GM20000 (cell line): ENCODE data around the gene KIAA0825.

Source experiments
- DNase-seq: peaks from one replicate; pipeline ENCODE4 v3.0.0; 2012; ENCODE audit warnings: low spot score
- TF ChIP-seq, protein P1 (sequence below): IDR thresholded peaks from 2 replicates; pipeline ENCODE4 v1.5.1; 2012; ENCODE audit warnings: mild to moderate bottlenecking, control low read depth; ENCODE audit errors: extremely low read depth, missing control alignments

KIAA0825 gene

DNA sequence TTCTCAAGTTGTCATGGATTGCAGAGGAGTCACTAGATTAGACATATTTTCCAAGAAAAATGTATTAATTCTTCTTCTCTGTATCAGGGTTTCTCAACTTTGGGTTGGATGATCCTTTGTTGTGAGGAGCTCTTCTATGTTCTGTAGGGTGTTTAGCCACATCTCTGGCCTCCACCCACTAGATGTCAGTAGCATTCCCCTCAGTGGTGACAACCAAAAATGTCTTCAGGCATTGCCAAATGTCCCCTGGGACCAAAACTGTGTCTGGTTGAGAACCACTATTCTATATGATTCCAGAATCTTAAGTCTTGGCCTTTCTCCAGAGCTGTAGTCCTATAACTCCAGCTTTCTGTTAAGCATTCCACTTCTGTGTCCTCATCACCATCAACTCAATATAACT lies 220.9 kb downstream of the KIAA0825 start:
- TF ChIP-seq, protein P1, sequence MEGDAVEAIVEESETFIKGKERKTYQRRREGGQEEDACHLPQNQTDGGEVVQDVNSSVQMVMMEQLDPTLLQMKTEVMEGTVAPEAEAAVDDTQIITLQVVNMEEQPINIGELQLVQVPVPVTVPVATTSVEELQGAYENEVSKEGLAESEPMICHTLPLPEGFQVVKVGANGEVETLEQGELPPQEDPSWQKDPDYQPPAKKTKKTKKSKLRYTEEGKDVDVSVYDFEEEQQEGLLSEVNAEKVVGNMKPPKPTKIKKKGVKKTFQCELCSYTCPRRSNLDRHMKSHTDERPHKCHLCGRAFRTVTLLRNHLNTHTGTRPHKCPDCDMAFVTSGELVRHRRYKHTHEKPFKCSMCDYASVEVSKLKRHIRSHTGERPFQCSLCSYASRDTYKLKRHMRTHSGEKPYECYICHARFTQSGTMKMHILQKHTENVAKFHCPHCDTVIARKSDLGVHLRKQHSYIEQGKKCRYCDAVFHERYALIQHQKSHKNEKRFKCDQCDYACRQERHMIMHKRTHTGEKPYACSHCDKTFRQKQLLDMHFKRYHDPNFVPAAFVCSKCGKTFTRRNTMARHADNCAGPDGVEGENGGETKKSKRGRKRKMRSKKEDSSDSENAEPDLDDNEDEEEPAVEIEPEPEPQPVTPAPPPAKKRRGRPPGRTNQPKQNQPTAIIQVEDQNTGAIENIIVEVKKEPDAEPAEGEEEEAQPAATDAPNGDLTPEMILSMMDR: no peak
- DNase-seq: no peak

DNA sequence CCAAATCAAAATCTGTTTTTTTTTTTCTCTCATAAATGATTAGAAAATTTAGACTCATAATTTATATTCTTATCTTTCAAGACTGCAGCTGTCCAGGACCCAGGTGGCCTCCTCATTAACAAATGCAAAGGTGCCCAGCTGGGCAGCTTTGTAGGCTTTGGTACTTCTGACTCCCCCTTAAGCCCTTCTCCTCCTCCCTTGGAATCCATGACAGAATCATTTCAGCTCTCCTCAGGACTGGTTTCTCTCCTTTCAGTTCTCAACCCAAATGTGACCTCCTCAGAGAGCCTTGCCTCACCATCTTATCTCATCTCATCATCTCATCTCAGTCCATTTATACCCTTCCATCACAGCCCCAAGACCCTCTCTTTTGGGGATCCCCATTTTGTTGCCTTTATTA lies 221.7 kb downstream of the KIAA0825 start:
- no peak for DNase-seq
- TF ChIP-seq, protein P1: no peak

DNA sequence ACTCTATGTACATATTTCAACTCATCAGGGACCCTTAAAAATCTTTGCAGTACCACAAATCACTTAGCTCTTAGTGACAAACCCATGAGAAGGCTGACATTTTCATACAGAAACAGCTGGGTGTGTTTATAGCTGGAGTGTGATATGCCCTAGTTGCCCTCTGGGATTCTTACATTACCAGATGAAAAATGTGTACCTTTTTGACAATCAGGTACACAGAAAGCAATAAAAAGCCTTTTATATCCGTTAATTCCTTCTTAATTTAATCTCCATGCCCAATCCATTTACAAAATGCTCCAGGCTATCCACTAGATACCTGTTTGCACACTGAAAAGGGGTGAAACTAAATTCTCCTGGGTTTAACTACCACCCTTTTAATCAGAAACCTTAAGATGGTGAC lies 222.9 kb downstream of the KIAA0825 start:
- DNase-seq: no peak
- TF ChIP-seq, protein P1: no peak

DNA sequence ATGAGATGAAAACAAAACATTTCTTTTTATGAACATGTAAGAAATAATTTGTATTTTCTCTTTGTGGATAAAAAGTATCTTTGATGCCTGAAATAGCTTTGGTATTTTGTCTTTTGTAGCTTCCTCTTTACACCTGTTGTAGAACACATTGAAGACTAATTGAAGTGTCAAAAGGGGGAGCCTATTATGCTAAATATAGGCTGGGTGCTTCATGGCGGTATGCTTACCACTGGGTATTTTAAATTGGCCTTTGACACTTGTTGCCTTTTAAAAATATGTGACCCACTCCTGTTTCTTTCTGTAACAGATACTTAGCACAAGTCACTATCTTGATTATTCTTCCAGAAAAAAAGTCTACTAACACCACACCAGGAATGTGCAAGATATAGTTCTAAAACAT lies 226.4 kb downstream of the KIAA0825 start:
- no peak for DNase-seq
- TF ChIP-seq, protein P1: no peak

DNA sequence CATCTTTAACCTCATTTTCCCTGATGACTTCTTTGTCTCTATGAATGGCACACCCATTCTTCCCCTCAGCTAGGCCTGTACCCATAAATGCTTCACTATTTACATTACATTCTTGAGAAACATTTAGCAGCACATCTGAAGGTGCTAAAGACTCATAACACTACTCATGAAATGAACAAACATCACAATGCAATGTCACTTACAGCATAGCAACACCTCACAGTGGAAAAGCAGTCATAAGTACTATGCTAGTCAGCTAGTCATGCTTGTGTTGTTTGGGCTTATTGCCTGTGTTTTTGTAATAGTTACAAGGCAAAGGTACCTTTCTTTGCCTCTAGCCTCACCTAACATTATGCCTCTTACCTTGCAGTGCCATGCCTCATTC lies 228.9 kb downstream of the KIAA0825 start:
- DNase-seq: no peak
- TF ChIP-seq, protein P1: no peak

DNA sequence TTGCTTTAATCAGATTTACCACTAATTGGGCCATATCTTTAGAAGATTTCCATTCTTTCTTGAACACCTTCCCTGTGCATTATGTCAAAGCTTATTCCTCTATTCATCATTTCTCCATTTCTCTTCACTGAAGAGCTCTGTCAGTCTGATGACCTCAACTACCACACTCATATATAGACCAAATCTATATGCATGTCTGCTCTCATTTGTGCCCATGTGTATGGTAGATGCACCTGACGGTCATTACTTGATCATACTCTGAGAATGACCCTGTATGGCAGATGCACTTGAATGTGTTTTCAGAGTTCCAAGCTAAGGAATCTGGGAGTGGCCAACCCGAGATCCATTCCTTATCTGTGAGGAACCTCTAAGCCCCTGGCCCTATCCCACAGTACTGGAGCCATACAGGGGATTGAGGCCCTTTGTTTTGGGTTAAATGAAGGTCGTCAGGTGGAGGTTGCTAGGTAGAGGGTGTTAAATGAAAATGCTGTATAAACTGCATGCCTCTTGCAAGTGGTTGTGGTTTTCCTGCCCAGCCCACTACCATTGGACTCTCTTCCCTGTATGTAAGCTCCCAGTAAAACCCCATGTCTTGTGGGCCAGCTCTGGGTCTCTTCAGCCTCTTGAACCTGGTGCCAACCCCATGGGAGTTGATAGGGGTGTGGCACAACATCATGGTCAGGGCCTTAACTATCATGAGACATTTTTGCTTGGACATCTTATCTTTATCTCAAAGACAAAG lies 229.5 kb downstream of the KIAA0825 start:
- no peak for DNase-seq
- TF ChIP-seq, protein P1: no peak

DNA sequence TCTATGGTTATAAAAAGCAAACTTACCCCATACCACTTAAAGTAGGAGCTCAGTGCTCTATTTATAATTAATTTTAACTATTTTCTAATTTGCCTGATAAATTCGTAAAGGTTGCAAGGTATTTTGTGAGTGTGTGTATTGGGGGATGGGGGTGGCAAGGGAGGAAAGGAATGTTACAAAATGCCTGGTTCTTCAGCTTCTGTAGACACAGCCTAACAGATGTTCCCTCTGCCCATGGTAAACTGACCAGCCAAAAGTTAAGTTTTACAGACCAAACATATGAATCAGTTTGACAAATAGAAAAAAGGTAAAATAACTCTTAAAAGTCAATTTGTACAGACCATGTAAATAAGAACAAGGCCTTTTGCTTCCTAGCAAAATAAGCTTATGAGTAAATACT lies 232.6 kb downstream of the KIAA0825 start:
- TF ChIP-seq, protein P1: no peak
- DNase-seq: no peak
